HFF-Myc (cell line): ENCODE results near the gene FAM72B.
"Not testable (repeated sequence)": the region's sequence is repeated elsewhere in the genome, so short reads cannot be mapped to it uniquely, and the experiment has no call there.

Source experiments
- DNase-seq: peaks from one replicate; pipeline ENCODE4 v3.0.0-alpha.2; 2011; ENCODE audit warnings: low read depth; ENCODE audit errors: extremely low read depth
- H3K4me3 ChIP-seq: replicated peaks from 2 replicates; pipeline ENCODE4 v1.5.1; 2011; ENCODE audit warnings: low read depth, mild to moderate bottlenecking, control low read depth, low read length

Gene FAM72B

DNA sequence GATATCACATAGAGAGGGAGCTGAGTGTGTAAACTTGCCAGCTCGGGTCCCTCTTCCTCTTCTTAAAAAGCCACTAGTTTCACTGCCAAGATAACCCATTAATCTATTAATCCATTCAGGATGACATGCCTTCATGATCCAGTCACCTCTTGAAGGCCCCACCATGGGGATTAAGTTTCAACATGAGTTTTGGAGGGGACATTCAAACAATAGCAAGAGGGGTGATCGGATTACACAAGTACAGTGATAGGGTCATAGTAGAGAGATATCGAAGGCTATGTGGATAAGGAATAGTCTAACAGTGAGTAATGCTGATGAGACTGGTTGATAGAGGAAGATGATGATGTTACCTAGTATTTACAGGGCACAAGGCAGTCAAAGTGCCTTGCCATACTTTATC, 18.8 kb upstream of the FAM72B start:
- DNase-seq = not testable (repeated sequence)

GRCh38 chr1:121200985-121201981, 17.1 kb upstream of the FAM72B start:
- DNase-seq, H3K4me3 ChIP-seq: not testable (repeated sequence)

More for the DNA sequence above, 18.8 kb upstream of the FAM72B start:
- H3K4me3 ChIP-seq = not testable (repeated sequence)

DNA sequence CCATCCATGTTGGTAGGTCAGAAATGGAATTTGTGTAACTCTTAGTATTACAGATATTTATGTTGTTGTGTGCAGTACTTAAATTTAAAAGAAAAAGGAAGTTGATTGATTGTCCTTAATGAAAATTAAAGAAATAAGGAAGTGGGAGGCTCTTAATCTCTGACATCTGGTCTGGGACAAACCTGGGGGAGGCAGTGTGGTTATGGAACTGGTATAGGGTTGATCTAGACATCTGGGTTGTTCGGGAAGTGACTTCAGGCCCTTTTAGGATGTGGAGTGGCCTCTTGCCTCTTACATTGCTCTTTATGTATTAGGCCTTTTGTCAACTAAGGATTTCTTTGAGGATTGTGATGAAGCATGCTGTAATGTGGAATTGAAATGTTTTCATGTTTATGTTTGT, 16.1 kb upstream of the FAM72B start:
- not testable (repeated sequence) for DNase-seq, H3K4me3 ChIP-seq

- DNase-seq, H3K4me3 ChIP-seq: not testable (repeated sequence)
These were observed 15.6 kb upstream of the FAM72B start for GRCh38 chr1:121199763-121200162.

DNA sequence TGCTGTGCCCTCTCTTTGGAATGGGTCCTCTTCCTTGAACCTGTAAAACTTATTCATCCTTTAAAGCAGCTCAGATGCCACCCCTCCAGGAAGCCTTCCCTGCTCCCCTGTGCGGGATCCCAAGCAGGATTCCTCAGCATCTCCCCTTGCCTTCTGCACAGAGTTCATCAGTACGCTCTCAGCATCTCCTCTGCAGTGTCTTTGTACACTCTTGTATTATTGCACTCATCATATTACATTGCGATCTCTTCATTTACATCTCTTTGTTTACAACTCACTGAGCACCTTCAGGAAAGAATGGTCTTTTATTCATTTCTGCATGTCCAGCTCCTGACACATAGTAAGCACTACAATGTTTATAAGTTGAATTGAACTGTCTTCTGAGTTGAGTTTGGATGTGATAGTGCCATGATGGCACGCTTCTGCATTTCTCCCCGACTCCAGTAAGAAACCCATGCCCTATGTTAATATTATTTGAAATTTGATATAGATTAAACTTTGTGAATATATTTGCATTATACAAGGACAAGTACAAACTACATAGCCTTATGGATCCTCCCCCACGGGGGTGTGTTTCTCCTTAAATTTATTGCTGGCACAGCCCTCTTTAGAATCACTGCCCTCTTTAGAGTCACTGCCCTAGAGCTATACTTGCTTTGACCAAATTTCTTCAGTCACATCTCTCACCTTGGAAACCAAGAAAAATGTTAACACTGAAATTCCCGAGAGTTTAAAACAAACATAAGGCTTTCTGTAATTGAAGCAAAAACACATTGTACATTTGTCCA, 13.1 kb upstream of the FAM72B start:
- not testable (repeated sequence) for H3K4me3 ChIP-seq, DNase-seq

DNA sequence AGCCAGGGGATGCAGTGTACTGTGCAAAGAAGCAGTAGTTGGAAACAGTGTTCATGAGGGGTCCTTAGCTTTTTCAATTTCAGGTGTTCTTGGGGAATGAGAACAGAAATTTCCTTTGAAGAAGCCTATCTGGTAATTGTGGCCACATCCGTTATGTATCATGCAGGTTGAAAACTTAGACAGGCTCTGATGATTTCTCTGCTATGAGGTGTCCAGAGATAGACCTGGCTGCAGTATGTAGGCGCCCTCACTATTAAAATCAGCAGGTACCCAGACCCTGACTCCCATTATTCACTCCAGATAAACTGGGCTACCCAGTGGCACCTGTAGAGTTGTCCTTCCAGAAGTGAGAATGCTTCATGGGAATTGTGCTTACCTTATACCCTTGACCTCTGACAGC, 8.4 kb upstream of the FAM72B start:
- DNase-seq, H3K4me3 ChIP-seq: not testable (repeated sequence)

DNA sequence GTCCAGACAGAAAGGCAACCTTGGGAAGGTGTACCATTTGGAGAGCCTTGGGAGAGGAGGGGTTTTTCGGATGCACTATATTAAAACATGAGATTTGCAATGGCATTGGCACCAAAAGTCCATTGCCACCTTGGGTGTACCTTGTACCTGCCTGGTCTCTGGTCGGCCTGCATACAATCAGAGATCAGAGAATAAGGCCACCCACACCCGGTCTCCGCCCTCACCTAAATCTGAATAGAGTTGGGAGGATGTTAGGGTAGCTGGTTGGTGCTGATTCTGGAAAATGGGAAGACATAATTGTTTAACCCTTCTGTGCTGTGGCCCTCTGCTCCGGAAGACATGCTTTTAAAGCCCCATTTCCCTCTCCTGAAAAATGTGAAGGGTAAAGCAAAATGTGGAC, 3.8 kb upstream of the FAM72B start:
- not testable (repeated sequence) for DNase-seq
- peak overlapping the region; percentile 34 for H3K4me3 ChIP-seq

DNA sequence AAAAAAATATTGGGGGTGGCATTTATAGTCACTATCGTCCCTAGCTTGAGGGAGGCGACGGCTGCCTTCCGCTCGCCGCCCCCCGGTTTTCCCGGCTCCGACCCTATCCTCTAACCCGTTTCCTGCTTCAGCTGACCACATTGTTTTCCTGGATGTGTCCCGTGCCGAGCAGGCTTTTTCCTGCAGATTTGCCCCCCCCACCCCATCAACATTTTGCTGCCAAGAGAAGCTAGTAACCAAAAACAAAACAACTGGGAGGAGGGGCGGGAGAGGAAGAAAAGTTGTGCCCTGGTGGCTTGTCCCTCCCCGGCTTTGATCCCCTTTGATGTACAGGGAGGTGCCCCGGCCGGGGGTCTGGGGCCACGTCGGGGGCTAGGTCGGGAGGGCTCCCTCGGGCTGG, 2.1 kb upstream of the FAM72B start:
- peak overlapping the region; percentile 27 for H3K4me3 ChIP-seq
- DNase-seq = not testable (repeated sequence)

DNA sequence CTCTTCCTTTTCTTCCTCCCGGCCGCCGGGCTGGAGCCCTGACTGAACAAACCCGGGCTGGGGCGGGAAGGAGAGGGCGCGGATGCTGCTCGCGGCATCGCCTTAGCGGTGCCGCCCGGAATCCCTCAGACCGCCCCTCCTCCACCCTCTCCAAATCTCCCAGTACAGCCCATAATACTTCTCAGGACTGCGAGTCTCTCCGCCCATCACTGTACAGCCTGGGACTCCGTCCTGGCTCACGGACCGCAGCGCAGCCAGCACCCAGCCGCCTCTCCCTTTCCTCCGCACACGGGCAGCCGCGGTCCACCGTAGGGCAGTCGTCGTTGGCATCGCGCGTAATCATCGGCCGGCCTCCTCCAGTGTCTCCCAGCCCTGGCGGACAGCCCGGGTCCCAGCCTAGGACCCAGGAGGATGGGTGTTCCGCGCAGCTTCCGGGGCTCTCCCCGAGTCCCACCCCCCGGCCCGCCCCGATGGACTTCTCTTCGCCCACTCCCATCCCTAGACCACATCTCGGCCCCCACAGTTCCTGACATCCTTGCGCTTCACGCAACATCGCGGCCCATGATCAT, 1.1 kb upstream of the FAM72B start:
- peak overlapping the region; percentile 31 for H3K4me3 ChIP-seq

GRCh38 chr1:121183867-121184266, 273 bp downstream of the FAM72B start:
- peak overlapping the region; percentile 44 for H3K4me3 ChIP-seq
- DNase-seq = not testable (repeated sequence)

More for the DNA sequence above, 1.1 kb upstream of the FAM72B start:
- not testable (repeated sequence) for DNase-seq

GRCh38 chr1:121178197-121178596, 5.9 kb downstream of the FAM72B start:
- not testable (repeated sequence) for DNase-seq, H3K4me3 ChIP-seq

GRCh38 chr1:121176649-121177048, 7.5 kb downstream of the FAM72B start:
- not testable (repeated sequence) for H3K4me3 ChIP-seq, DNase-seq

GRCh38 chr1:121168152-121168668, 15.9 kb downstream of the FAM72B start:
- not testable (repeated sequence) for H3K4me3 ChIP-seq, DNase-seq

GRCh38 chr1:121167225-121167738, 16.9 kb downstream of the FAM72B start:
- not testable (repeated sequence) for H3K4me3 ChIP-seq, DNase-seq

DNA sequence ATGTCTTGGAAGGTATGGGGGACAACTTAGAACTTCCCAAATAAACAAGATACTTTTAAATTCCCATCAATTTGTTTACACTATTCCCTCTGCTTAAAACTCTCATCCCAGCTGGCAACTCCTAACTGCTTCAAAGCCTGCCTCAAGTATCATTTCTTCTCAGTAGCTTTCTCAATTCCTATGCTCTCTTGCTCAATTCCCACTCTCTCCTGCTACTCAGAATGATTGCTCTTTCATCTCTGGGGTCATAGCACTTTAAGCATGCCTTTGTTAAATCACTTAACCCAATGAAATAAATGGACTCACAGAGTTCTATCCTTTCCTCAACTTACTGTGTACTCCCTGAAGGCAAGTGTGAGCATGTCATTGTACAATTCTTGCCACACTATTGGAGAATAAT, 18.8 kb downstream of the FAM72B start:
- DNase-seq = not testable (repeated sequence)

GRCh38 chr1:121163850-121164757, 20.0 kb downstream of the FAM72B start:
- peak; percentile 15 for DNase-seq
- H3K4me3 ChIP-seq = not testable (repeated sequence)

More for the DNA sequence above, 18.8 kb downstream of the FAM72B start:
- H3K4me3 ChIP-seq = not testable (repeated sequence)
